GM18951 (cell line): ENCODE data around the gene CD274.

Experiments
- POLR2A ChIP-seq: IDR thresholded peaks from 4 replicates; pipeline ENCODE4 v1.6.1; 2011; ENCODE audit warnings: mild to moderate bottlenecking; ENCODE audit not compliant: insufficient read length, insufficient read depth; ENCODE audit errors: extremely low read depth
- in situ Hi-C: fragments of 300-500 bp; cut with MboI; formaldehyde crosslinking; loops from one replicate; pipeline ENCODE4 v1.12.0; 2022; ENCODE audit warnings: low sequenced_read_pairs, mixed read lengths, inconsistent platforms; ENCODE audit not compliant: unreplicated experiment

The CD274 gene

GRCh38 chr9:5443850-5444249 is 6.5 kb upstream of the CD274 start:
- in situ Hi-C loops, result loop anchor here (5.0 to 10.0 kb wide), 2 partner anchors 143 to 689 kb away; no protein-coding TSS in a partner anchor
- TF ChIP-seq POLR2A, result no peak

DNA sequence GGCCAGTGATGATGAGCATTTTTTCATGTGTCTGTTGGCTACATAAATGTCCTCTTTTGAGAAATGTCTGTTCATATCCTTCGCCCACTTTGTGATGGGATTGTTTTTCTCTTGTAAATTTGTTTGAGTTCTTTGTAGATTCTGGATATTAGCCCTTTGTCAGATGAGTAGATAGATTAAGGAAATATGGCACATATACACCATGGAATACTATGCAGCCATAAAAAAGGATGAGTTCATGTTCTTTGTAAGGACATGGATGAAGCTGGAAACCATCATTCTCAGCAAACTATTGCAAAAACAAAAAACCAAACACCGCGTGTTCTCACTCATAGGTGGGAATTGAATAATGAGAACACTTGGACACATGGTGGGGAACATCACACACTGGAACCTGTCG is 5.2 kb upstream of the CD274 start:
- in situ Hi-C loops, result loop anchor here (10.0 kb wide), 1 partner anchor 690 kb away; no protein-coding TSS in a partner anchor

DNA sequence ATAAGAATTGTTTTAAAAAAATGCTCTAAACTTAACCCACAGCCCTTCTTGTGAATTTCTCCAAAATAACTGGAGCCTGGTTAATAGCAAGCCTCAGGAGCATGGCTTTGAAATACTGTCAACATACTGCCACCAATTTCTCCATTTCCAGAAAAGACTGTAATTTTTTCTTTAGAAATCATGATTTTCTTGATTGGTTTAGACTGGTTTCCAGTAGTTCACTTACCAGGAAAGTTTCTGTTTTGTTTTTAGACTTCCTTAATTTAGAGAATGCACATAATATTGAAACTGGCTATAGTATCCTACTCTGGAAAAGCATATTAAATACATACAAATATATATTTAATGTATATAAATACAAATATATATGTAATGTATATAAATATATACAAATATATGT is 4.5 kb upstream of the CD274 start:
- in situ Hi-C loops, result loop anchor here (10.0 kb wide), 1 partner anchor 691 kb away; no protein-coding TSS in a partner anchor
- no peak for TF ChIP-seq POLR2A

GRCh38 chr9:5446451-5447236 is 3.7 kb upstream of the CD274 start:
- no peak for TF ChIP-seq POLR2A
- in situ Hi-C loops, result loop anchor here (10.0 kb wide), 1 partner anchor 692 kb away; no protein-coding TSS in a partner anchor

DNA sequence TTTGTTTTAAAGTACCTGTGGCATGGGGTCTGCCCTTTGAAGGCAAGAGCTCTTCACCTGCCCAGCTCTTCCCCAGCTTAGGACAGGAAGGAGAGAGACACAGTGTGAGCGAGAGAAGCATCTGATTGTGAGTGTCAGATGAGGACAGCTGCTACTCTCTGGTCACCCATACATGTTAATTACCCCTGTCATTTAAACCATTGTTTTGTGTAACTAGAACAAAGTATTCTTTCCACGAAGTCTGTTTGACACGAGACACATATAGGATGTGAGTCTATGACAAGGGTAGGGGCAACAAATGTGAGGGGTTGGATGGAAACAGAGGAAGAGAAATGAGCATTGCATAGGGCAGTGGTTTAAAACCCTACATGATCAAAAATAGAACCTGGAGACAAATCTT is 3.0 kb upstream of the CD274 start:
- TF ChIP-seq POLR2A, result no peak
- in situ Hi-C loops, result loop anchor here (10.0 kb wide), 1 partner anchor 693 kb away; no protein-coding TSS in a partner anchor

GRCh38 chr9:5448016-5448415 is 2.3 kb upstream of the CD274 start:
- in situ Hi-C loops, result loop anchor here (10.0 kb wide), 1 partner anchor 693 kb away; no protein-coding TSS in a partner anchor
- TF ChIP-seq POLR2A, result no peak

- TF ChIP-seq POLR2A, result no peak
- in situ Hi-C loops, result loop anchor here (10.0 kb wide), 1 partner anchor 694 kb away; no protein-coding TSS in a partner anchor
Measured at GRCh38 chr9:5448461-5449435, 1.6 kb upstream of the CD274 start.

GRCh38 chr9:5449521-5450358 is 602 bp upstream of the CD274 start:
- in situ Hi-C loops, result loop anchor here (10.0 kb wide), 1 partner anchor 695 kb away; no protein-coding TSS in a partner anchor
- no peak for TF ChIP-seq POLR2A

DNA sequence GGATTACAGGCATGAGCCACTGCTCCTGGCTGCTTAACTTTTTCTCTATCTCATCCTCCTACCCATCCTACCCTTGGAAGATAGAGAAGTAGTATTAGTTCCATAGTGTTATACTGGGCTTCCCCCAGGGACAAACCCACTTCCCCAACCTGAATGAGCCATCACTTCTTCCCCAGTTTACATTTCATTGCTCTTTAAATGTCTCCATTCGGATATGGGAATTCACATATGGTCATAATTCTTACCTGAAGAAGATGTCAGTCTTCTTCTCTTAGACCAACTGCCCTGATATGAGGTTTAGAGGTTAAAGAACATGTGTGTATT is 1.9 kb downstream of the CD274 start:
- in situ Hi-C loops, result no loop called here
- no peak for TF ChIP-seq POLR2A

DNA sequence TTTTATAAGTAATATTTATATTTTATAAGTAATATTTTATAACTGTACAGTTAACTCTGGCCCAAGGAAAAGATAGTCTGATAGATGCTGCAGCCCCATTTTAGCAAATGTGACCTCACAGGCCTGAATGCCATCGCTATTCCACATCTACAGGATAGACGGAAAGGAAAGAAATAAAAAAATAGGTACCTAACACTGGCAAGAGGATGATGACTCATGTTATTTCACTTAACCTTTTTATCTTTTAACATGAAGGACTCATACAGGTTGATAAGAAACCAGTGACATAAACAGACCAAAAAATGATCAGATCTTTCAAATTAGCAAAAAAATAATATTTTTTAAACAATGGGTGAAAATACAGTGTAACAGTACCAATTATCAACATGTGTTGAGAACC is 2.7 kb downstream of the CD274 start:
- no peak for TF ChIP-seq POLR2A
- in situ Hi-C loops, result no loop called here

DNA sequence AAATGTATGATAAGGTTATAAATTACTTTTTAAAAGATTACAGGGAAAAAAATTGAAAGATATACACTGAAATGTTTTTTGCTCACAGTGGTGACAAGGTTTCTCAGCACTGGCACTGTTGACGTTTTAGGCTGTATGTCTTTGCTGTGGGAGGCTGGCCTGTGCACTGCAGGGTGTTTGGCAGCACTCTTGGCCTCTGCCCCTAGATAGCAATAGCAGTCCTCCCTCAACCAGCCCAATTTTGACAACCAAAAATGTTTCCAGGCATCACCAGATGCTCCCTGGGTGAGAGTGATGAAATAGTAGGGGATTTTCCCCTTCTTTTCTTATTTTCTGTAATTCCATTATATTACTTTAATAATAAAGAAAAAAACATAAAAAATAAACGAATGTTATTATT is 3.3 kb downstream of the CD274 start:
- in situ Hi-C loops, result no loop called here

GRCh38 chr9:5455181-5455580 is 4.8 kb downstream of the CD274 start:
- in situ Hi-C loops, result no loop called here

More for the DNA sequence above, 3.3 kb downstream of the CD274 start:
- no peak for TF ChIP-seq POLR2A

More at GRCh38 chr9:5455181-5455580, 4.8 kb downstream of the CD274 start:
- TF ChIP-seq POLR2A, result no peak
